HG02623 (cell line): ENCODE measurements around the gene CLEC12A.
"Not testable (repeated sequence)": the region's sequence is repeated elsewhere in the genome, so short reads cannot be mapped to it uniquely, and the experiment has no call there.

Experiments used
- ATAC-seq: cut with Tn5 transposase; IDR thresholded peaks from one replicate; pipeline ENCODE4 v1.9.1; 2021; ENCODE audit warnings: moderate library complexity; ENCODE audit not compliant: unreplicated experiment

The CLEC12A gene

GRCh38 chr12:9971181-9971580 lies at the start of gene CLEC12A:
CLEC12A (plus strand) TSS chr12:9971409; CDS start chr12:9971597, 188 bp downstream.
- no peak for ATAC-seq

GRCh38 chr12:9922429-9922828 lies 48.8 kb upstream of the CLEC12A start:
- no peak for ATAC-seq

- ATAC-seq: no peak
Observed at GRCh38 chr12:9925705-9926393, 45.4 kb upstream of the CLEC12A start.

- no peak for ATAC-seq
Observed at GRCh38 chr12:9926876-9927275, 44.3 kb upstream of the CLEC12A start.

- no peak for ATAC-seq
Observed at GRCh38 chr12:9928607-9929006, 42.6 kb upstream of the CLEC12A start.

- no peak for ATAC-seq
Observed at GRCh38 chr12:9931245-9931644, 40.0 kb upstream of the CLEC12A start.

GRCh38 chr12:9932270-9932669 lies 38.9 kb upstream of the CLEC12A start, which contains the start of gene CLEC2A:
CLEC2A (minus strand) TSS chr12:9932370; CDS start chr12:9932329, 41 bp downstream.
- ATAC-seq: no peak

DNA sequence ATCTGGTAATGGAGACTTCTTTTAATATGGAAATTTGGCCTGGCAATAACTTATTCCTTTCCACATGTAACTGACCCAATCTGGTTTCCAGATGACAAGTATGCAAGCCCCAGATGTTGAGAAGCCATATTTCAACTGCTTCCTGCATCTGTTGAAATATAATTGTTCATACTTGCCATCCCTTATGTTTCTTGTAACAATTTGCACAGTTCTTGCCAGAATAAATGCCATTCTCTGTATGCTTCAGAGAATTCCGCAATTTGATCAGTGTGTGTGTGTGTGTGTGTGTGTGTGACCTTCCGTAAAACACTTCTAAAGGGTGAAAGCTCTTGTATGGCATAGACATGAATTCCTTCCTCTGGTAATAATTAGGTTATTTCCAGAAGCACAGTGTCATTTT lies 37.3 kb upstream of the CLEC12A start:
- ATAC-seq: no peak

DNA sequence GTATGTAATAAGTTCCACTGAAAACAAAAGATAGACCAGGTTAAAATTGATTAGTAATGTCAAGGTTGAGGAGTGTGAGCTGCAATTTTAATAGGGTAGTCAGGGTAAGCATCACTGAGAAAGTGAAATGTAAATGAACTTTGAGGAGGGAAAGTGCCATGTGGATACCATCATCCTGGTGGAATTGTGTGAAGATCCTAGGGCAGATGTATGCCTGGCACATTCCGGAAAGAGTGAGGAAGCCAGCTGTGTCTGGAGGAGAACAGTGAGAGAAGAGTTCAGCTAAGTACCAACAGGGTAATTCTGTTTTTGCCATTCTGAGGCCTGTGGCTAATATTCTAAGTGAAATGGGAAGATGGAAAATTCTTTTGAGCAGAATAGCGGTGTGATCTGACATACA lies 36.2 kb upstream of the CLEC12A start:
- ATAC-seq: no peak

DNA sequence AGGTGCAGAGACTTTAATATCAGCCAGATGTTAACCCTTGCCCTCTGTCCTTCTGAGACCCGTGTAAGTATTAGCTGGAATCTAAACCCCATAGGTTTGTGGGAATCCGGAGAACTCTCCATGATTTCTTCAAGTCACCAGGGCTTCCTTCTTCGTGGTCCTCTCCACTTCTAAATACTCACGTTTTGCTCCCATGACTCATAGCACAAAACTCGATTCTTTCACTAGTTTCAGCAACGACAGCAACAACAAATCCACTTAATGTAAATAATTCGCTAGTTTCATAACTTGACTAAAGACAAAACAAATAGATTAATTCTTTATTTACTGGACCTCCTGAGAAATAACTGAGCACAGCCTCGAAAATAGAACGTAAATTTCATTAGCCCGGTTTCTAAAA lies 34.6 kb upstream of the CLEC12A start:
- no peak for ATAC-seq

GRCh38 chr12:9940375-9940774 lies 30.8 kb upstream of the CLEC12A start:
- ATAC-seq: no peak

DNA sequence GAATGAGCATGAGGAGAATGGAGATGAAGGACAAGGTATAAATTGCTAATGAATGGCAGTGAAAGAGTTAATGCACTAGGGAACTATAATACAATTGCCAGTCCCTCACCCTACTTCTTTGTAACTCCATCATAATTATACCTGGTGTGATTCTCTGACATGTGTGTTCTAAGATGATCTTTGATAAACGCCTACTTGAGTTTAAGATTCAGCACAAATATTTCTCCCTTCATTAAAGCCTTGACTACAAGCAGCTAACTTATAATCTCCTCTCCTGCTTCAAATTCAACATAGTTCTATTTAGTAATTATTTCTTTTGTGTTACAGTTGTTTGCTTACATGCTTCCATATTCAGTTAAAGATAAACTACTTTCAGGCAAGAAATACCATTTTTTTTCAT lies 29.4 kb upstream of the CLEC12A start:
- no peak for ATAC-seq

GRCh38 chr12:9943240-9943639 lies 28.0 kb upstream of the CLEC12A start:
- ATAC-seq: peak; percentile 38

DNA sequence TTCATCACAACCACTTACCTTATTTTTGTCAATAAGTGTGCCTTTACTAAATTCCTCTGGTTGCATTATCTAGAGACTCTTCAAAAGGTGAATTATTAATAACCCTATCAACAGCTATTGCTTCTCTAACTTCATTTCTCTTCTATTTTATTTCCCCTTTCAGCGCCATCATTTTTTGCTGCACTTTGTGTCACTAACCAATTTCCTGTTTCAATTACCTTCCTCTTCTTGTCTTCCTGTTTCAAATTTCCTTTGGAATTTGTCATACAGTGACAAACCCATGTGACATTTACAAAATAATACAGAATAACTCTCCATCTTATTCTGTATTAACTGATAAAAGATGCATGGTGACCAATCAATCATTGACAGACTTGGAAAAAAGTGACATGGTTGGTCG lies 26.8 kb upstream of the CLEC12A start:
- ATAC-seq: no peak

DNA sequence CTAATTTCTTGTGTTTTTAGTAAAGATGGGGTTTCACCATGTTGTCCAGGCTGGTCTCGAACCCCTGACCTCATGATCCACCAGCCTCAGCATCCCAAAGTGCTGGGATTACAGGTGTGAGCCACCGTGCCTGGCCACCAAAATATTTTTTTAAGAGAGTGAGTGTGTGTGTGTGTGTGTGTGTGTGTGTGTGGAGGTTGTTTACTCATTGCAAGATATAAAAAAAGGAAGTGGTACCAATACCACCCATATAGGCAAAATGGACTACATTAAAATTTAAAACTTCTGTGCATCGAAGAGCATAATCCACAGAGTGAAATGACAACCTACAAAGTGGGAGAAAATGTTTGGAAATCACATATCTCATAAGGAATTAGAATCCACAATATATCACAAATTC lies 23.5 kb upstream of the CLEC12A start:
- no peak for ATAC-seq

- peak; percentile 91 for ATAC-seq
Observed at GRCh38 chr12:9948606-9949296, 22.5 kb upstream of the CLEC12A start.

DNA sequence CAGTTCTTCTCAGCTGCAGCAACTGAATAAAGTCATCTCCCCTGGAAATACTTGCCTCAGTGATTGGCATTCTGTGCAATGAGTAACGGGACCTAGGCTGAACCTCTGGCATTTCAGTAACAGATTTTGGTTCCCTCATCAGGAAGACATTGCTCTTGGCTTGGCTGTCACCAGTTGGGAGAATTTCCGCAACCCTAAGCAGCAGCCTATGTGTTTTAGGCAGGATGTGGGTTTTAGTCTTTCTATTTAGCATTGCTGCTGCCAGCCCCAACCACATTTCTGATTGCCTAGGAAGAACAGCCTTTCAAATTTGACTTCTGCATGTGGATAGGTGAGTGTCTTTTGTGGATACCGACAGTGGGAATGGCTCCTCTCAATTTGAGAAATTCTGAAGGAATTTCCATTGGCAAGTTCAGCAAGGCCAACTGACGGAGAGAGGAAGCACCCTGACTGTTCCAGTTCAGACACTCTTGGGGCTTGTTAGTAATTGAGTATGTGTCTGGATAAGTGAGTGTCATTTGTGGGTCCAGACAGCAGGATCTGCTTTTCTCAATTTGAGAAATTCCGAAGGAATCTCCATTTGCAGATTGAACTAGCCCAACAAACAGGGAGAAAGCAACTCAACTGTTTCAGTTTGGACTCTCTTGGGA lies 20.1 kb upstream of the CLEC12A start:
- ATAC-seq: peak; percentile 45

GRCh38 chr12:9952954-9953729 lies 18.1 kb upstream of the CLEC12A start:
- ATAC-seq: not testable (repeated sequence)

DNA sequence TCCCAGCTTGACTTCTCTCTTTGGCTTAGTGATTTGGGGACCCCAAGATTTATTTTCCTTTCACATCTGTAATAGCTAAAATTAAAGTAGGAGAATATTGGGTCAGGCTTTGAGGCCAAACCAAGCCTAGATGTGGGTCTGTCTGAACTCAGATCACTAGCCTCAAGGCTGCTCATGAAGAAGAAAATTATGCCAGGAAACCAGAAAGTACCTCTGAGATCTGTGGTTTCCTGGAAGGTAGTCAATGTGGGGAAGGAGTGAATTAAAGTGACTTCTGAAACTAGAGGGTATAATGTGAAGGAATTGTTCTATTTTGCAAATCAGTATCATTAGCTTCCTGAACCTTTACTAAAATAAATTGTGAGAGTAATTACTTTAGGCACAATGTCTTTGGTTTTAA lies 13.4 kb upstream of the CLEC12A start:
- ATAC-seq: no peak

- no peak for ATAC-seq
Observed at GRCh38 chr12:9960590-9960989, 10.6 kb upstream of the CLEC12A start.

- no peak for ATAC-seq
Observed at GRCh38 chr12:9961106-9961505, 10.1 kb upstream of the CLEC12A start.
